NK-92 (cell line): Measurements from ENCODE around the gene GRIN2A.

ENCODE experiments used
- DNase-seq: peaks from one replicate; lab custom pipeline; 2025; ENCODE audit not compliant: unreplicated experiment; lab: John Stamatoyannopoulos, UW

GRIN2A gene

DNA sequence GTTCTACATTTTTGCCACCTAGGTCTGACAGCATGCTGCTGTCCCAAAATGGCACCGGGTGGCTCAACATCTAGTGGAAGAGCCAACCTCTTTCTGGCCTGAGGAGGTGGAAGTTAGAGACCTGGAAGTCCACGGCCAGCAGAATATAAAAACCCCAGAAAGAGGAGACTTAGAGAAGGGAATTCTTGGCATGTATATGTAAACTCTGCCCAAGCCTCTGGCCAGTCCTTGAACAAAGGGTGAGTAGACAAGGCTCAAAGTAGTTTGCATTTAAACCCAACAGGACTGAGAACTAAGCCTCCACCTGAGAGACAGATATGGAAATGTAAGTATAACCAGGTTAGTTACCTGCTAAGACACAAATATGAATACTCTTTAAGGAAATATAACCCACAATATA is 210.3 kb downstream of the GRIN2A start:
- no peak for DNase-seq

- DNase-seq, result no peak
Observed at GRCh38 chr16:9970796-9971195, 211.4 kb downstream of the GRIN2A start.

DNA sequence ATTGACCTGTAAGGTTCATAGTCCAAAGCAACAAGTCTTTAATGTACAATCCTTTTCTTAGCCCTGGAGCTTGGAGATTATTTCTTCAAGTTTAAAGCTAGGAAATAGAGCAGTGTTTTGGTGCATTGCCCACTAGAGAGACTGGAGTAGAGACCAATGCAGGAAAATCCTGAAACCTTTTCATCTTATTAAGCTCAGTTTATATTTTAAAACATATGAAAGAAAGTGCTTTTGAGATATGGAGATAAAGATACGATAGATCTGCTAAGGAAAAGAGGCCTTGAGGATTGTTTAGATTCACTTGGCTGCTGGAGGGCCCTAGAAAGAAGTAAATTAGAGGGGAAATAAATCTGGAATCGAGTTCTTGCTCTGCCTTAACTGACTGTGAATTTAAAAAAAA is 212.0 kb downstream of the GRIN2A start:
- no peak for DNase-seq

DNA sequence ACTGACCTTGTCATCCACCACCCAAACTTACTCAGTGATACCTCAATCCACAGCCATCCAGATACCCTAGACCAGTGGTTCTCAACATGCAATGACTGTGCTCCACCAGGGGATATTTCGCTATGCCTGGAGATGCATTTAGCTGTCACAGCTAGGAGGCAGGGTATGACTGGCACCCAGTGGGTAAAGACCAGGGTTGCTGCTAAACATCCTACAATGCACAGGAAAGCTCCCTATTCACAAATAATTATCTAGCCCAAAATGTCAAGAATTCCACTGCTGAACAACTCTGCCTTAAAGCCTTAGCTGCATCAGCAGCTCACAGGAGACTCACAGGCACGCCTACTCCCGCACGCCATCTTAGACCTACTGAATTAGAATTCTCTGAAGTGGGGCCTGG is 212.6 kb downstream of the GRIN2A start:
- DNase-seq, result no peak

DNA sequence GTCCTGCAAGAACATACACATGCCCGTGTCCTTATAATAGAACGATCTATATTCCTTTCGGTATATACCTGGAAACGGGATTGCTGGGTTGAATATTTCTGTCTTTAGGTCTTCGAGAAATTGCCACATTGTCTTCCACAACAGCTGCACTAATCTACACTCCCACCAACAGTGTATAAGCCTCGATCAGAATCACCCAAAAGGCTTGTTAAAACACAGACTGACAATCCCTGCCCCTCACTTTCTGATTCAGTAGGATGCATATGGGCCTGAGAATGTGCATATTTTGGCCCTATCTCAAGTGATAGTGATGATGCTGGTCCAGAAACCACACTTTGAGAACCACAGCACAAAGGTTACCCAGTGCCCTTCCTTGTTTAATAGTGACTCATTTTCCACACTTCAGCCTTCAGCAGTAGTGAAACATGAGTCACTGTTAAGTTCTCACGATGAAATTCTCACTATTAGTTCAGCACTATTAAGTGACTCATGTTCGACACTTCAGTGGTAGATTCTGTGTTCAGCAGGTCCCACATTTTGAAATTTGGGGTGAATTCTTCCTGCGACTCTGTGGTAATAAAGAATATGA is 215.6 kb downstream of the GRIN2A start:
- no peak for DNase-seq

DNA sequence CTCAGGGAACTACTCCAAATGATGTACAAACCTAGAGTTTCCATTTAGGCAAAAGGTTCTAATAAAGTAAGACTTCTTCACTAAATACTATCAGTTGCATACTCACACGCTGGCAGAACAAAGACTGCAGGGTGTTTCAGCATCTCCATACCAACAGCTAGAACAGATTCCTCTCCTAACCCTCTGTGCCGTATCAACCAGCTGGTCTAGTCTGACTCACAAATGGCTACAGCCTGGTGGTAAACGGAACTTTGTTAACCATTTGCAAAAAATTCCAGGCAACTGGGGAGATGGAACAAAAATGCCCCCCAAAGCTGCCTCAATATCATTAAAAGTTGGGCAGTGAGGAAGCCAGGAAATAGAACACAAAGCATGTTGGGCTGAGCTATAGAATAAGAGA is 217.1 kb downstream of the GRIN2A start:
- no peak for DNase-seq

DNA sequence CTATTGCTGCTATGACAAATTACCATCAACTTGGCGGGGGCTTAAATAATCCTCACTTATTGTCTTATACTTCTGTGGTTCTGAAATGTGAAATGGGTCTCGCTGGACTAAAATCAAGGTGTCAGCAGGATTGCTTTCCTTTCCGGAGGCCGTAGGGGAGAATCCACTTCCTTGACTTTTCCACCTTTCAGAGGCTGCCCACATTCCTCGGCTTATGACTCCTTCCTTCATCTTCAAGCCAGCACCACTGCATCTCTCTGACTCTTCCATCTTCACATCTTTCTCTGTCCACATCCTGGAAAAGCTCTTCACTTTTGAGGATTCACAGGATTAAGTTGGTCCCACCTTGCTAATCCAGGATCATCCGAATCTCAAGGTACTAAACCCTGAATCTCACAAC is 217.8 kb downstream of the GRIN2A start:
- DNase-seq, result no peak

GRCh38 chr16:9957433-9957832 is 224.8 kb downstream of the GRIN2A start:
- DNase-seq, result no peak

DNA sequence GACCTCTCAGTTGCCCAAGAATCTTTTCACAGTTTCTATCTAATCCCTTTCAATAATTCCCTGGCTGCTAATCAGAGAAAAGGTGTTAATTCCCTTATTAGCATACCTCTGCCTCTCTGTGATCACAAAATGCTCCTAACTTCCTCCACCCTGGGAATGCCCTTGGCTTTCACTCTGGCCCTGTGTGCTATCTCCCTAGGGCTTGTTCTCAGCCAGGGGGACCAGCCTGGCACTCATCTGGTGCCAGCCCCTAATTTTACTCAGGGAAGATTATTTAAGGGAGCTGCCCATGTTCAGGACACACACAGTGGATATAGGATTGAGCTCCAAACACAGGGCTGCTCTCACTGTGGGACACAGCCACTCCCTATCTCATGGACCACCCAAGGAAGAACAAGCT is 225.2 kb downstream of the GRIN2A start:
- no peak for DNase-seq

DNA sequence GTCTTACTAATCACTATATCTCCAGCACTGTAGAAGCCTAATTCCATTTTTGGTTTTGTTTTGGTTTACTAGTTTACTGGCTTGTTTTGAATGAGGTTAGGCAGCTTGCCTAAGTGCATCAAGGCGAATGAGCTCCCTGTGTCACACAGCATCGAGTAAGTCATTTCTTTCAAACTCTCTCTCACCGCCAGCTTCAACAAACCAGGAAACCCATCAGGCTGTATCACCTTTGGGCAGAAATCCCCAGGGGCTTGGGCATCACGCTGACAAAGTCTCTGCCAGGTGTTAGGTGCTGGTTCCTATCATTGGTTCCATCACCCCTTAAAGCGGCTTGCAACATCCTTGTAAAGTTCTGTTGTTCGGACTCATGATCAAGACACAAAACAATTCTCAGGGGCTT is 226.6 kb downstream of the GRIN2A start:
- no peak for DNase-seq

- no peak for DNase-seq
Observed at GRCh38 chr16:9953908-9954570, 228.2 kb downstream of the GRIN2A start.

DNA sequence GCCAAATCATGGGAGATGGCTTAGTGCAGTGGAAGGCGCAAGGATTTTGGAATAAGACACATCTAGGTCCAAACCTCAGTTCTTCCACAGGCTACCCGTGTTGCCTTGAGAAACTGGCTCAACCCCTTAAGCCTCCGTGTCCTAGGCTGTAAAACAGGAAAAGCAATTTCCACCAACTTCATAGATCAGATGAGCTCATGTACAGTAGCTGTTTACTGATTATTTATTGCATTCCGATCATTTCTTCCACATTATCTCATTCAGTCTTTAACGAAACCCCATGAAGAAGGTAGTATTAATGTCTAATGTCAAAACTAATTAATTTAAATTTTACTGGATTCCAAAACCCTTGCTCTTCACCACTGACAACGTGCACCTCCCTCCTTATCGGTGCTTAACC is 231.6 kb downstream of the GRIN2A start:
- no peak for DNase-seq

DNA sequence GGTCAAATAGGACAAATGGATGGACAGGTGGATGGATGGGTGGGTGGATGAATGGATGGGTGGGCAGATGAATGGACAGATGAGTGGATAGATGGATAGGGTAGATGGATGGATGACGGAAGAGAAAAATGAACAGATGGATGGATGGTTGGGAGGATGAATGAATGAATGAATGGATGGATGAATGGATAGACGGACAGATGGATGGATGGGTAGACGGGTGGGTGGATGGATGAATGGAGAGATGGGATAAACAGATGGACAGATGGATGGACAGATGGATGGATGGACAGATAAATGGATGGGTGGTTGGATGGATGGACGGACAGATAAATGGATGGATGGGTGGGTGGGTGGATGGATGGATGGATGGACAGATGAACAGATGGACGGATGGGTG is 232.8 kb downstream of the GRIN2A start:
- no peak for DNase-seq

- DNase-seq, result no peak
Observed at GRCh38 chr16:9948933-9949332, 233.3 kb downstream of the GRIN2A start.

DNA sequence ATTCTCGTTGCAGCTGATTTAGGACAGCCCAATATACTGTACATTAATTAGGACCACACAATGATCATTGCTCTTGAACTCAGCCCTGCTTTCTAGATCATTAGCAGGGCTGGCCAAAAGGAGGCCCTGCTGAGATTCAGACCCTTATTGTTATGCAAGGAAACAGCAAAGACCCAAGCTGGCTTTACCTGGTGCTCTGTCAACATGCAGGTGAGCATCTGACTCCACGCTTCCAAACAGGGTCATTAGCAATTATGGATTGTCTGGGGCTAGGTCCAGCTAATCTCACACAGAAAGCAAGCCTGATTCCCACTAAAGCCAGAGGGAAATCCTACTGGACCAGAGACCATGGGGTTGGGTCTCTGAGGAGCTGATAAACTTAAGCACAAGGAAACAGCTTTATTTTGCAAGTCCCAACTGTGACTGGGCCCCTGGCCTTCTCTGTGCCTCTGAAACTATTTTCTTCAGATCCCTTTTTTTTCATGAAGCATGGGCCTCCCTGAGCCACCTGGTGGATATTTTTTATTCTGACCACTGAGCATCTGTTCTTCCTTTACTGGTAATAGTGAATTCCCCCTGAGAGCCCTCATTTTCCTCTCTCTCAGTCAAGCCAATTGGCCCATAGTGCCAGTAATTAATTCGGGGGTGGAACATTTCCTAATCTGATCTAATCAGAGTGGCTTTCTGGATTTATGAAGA is 236.1 kb downstream of the GRIN2A start:
- DNase-seq, result no peak

GRCh38 chr16:9943121-9943520 is 239.1 kb downstream of the GRIN2A start:
- DNase-seq, result no peak

DNA sequence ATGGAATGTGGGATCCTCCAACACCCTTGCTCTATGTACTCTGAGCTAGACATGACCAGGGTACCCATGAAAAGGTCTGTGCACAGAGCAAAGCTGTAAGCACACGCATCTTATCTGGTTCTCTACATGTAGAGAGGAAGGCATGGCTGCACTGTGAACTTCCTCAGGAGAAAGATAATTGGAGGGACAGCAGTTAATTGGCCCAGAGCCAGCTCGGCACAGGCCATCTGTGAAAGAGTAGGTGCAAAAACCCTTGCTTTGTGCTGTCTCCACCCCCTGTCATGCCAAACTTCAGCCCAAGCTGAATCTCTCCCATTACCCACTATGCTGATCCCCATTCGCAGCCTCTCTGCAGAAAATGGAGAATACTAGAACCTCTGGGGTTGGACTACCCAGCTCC is 241.0 kb downstream of the GRIN2A start:
- DNase-seq, result no peak

DNA sequence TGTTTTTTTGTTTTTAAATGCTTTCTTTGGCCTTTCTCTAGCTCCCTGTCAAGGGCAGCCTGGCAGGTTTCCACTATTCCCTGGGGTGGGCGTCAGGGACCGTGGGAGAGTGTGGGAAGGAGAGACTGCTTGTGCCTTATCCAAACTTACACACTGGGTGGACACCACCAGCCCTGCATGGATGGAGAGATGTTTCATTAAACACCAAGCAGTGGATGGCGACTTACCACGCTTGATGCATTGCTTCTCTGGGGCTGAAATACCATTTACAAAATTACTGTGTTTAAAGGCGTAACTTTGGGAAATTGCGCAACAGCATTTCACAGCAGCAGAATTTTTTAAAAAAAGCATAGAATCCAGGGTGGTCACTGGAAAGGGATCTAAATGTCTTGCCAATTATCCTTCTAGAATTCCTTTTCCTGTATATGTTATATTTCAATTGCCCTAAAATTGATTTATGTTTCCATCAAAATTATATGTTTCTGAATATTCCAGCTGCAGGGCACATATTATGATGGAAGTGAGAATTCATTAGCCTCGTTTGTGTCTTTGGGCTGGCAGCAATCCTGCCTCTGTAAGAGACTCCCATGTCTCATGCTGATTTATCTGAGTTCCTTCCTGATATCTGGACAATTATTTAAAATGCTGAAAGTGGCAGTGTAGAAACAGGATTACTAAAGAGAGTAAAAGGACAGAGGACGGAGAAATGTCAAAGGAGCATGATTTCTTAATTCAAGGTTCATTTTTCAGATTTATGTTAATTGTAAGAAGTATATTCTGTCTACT is 247.3 kb downstream of the GRIN2A start:
- DNase-seq, result no peak

DNA sequence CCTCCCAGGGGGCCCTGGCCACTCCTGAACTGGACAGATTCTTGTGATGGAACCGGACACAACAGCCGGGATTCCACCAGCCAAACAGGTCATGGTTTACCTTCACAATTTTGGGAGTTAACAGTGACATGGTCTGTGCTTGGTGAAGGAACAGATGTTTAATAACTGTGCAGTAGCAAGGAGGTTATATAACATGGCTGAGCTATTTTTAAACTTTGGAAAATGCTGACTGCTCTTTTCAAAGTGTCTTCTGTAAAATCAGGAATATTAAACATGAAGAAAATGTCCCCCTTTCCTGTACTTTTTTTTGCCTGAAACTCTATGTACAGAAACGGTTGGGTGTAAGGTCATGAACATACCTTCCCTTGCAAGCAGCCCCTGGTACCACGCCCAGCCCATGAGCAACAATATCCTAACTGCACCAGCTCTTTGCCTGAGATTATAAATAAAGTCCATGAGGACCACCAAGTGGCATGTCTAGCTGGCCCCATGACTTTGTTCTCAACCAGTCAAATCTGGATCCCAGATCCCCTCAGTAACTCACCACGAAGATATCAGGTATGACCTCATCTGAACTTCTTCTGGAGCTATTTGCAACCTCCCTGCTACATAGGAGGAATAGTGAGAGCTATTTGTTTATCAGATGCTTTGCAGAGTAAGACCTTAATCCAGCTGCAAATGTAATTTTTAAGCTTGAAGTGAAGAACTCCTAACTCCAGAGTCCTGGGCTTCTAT is 249.1 kb downstream of the GRIN2A start:
- DNase-seq, result no peak

DNA sequence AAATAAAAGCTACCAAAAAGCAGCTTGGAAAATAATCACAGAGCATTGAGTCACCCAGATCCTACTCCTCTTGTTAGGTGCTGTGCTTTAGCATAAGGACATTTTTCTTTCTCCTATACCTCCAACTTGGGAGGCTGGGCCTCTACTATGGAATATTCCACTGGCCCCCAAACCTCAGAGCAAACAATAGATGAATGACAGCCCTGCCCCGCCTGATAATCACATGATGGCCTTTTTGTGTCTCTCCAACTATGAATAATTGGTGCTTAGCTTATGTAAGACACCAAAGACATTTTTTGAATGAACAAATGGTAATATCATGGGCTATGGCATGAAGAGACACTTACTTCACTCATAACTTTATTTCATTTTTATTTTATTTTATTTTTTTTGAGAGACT is 250.2 kb downstream of the GRIN2A start:
- DNase-seq, result no peak

DNA sequence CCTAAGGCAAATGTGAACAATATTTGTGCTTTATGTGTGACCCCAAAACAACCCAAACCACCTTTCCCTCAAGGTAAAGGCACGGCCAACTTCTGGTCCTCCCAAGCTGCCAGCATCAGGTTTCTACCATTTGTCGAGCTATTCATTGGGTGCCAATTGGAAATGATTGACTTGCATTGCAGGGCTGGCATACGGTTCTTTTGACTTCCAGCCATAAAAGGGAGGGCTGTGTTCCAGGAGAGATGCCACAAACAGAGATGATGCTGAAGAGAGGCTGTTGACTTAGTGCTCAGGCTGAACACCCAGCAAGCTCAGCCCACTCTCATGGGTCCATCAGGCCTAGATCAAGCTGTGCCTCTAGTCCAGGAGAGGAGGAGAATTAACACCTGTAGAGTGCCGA is 252.4 kb downstream of the GRIN2A start:
- DNase-seq, result no peak
